GM12878 (cell line): ENCODE measurements around the gene NTN3. TPM values are rescaled to one million over a fixed set of nuclear protein-coding genes. Genes with fewer than 3 reads are reported as not detected.

Source experiments
- ATAC-seq: fragments of 200-7000 bp; cut with Tn5 transposase; 3 replicates; pipeline ENCODE4 v1.9.1; 2020; ENCODE audit warnings: mild to moderate bottlenecking, moderate library complexity
- BruUV-seq: library from RNA; stranded (reverse); fragments of 400-500 nt; replicated peaks from 2 replicates; lab custom pipeline; 2021; lab: Mats Ljungman, UMichigan
- CTCF ChIA-PET: fragments of 300-600 bp; sonication (Branson Sonifier 250); formaldehyde crosslinking; extraction: SDS; loops from one replicate; lab custom pipeline; 2021; ENCODE audit warnings: inconsistent platforms; lab: Yijun Ruan, JAX
- POLR2A ChIA-PET: fragments of 350-600 bp; formaldehyde crosslinking; extraction: SDS; loops from one replicate; lab custom pipeline; 2021; ENCODE audit warnings: inconsistent platforms; lab: Charles Lee
- RAD21 ChIA-PET: fragments of 300-600 bp; sonication (Branson Sonifier 250); formaldehyde crosslinking; loops from one replicate; lab custom pipeline; 2023; ENCODE audit warnings: antibody characterized with exemption; ENCODE audit not compliant: unreplicated experiment; lab: Charles Lee
- SMC1A ChIA-PET: fragments of 300-600 bp; sonication (Branson Sonifier 250); formaldehyde crosslinking; loops from one replicate; lab custom pipeline; 2023; ENCODE audit not compliant: unreplicated experiment, uncharacterized antibody; lab: Charles Lee
- DNase-seq: peaks from one replicate; pipeline ENCODE4 v3.0.0-alpha.2; 2011; ENCODE audit warnings: low read depth, low spot score
- FAIRE-seq: peaks from 3 replicates; lab custom pipeline; 2011; peaks lifted over from hg19 to GRCh38; lab: Jason Lieb, UNC
- H2AFZ ChIP-seq: 2 replicates; pipeline ENCODE4 v1.6.0; 2011; ENCODE audit warnings: low read depth, low read length, control low read depth; ENCODE audit not compliant: control insufficient read depth
- H3K27ac ChIP-seq: 2 replicates; pipeline ENCODE4 v1.5.1; 2011; ENCODE audit warnings: control low read depth; ENCODE audit not compliant: control insufficient read depth, insufficient read depth
- H3K27me3 ChIP-seq, 2 experiments: replicated peaks in 1 of 2; 2 replicates each; pipeline versions ENCODE4 v1.6.0 to v1.6.1; 2011; ENCODE audit warnings: low read length in 1 of 2; ENCODE audit not compliant: control insufficient read depth in 2 of 2, insufficient read depth in 2 of 2
- H3K36me3 ChIP-seq, 2 experiments: 2 replicates each; pipeline ENCODE4 v1.5.1; 2011; ENCODE audit warnings: low read length in 1 of 2; ENCODE audit not compliant: control insufficient read depth in 2 of 2, insufficient read depth in 2 of 2
- H3K4me1 ChIP-seq: 2 replicates; pipeline ENCODE4 v1.6.1; 2011; ENCODE audit warnings: mild to moderate bottlenecking, low read length, moderate library complexity, mixed read lengths; ENCODE audit not compliant: control insufficient read depth, insufficient read depth
- H3K4me2 ChIP-seq: 2 replicates; pipeline ENCODE4 v1.6.0; 2011; ENCODE audit warnings: control low read depth; ENCODE audit not compliant: control insufficient read depth, insufficient read depth
- H3K4me3 ChIP-seq: fragments of 200-600 bp; sonication (generic); 2 replicates; pipeline ENCODE4 v1.5.1; 2016
- H3K79me2 ChIP-seq: 2 replicates; pipeline ENCODE4 v1.6.0; 2011; ENCODE audit warnings: low read length; ENCODE audit not compliant: control insufficient read depth, insufficient read depth
- H3K9ac ChIP-seq: 2 replicates; pipeline ENCODE4 v1.8.0; 2011; ENCODE audit warnings: low read length, control low read depth, mixed read lengths; ENCODE audit not compliant: control insufficient read depth, insufficient read depth
- H3K9me3 ChIP-seq: replicated peaks from 3 replicates; pipeline ENCODE4 v1.5.1; 2011; ENCODE audit warnings: mild to moderate bottlenecking, low read length; ENCODE audit not compliant: control insufficient read depth, insufficient read depth
- H4K20me1 ChIP-seq: 2 replicates; pipeline ENCODE4 v1.6.0; 2011; ENCODE audit not compliant: control insufficient read depth, insufficient read depth
- BCL3 ChIP-seq: IDR thresholded peaks from 2 replicates; pipeline ENCODE4 v1.6.1; 2011; ENCODE audit warnings: borderline replicate concordance, low read depth, mild to moderate bottlenecking, moderate library complexity, low read length; ENCODE audit not compliant: insufficient read depth, poor library complexity, severe bottlenecking
- FOXM1 ChIP-seq: IDR thresholded peaks from 2 replicates; pipeline ENCODE4 v1.6.1; 2012; ENCODE audit warnings: low read depth, mild to moderate bottlenecking, inconsistent platforms, low read length, moderate library complexity
- KLF5 ChIP-seq: fragments of 450-650 bp; IDR thresholded peaks from 2 replicates; pipeline ENCODE4 v1.6.1; 2014; ENCODE audit warnings: mild to moderate bottlenecking; ENCODE audit not compliant: partially characterized antibody
- NRF1 ChIP-seq: conservative IDR thresholded peaks from 2 replicates; pipeline ENCODE4 v1.6.1; 2011; ENCODE audit warnings: mild to moderate bottlenecking, low read depth, low read length, improper control_type of control experiment
- POLR2A ChIP-seq: IDR thresholded peaks from 2 replicates; pipeline ENCODE4 v1.6.1; 2011; ENCODE audit warnings: low read depth, mild to moderate bottlenecking, low read length
- ZNF592 ChIP-seq: fragments of 450-650 bp; IDR thresholded peaks from 2 replicates; pipeline ENCODE4 v1.6.1; 2017; ENCODE audit warnings: mild to moderate bottlenecking, moderate library complexity
- WGBS: methylation state at CpG from one replicate; pipeline ENCODE4 v1.1.6; 2016; ENCODE audit warnings: low lambda C conversion rate; ENCODE audit not compliant: insufficient replicate concordance, insufficient coverage; ENCODE audit errors: missing lambda C conversion rate; 5-methylcytosine and 5-hydroxymethylcytosine counted together
- in situ Hi-C: fragments of 300-500 bp; cut with MboI; formaldehyde crosslinking; loops from 9 replicates; pipeline ENCODE4 v1.14.3; 2018; ENCODE audit warnings: mixed read lengths
- intact Hi-C: fragments of 100-400 bp; cut with micrococcal nuclease; formaldehyde crosslinking; loops from one replicate; pipeline ENCODE4 v1.14.2; 2022; ENCODE audit not compliant: unreplicated experiment
- polyA plus RNA-seq, 11 experiments: library from polyadenylated mRNA; depleted of rRNA in 4 of 11; unstranded in 6 of 11; stranded (reverse) in 5 of 11; fragments of >200 nt; fragmentation: Nextera tagmentation in 4 of 11; fragmentation: Illumina TruSeq in 1 of 11; extraction: Ambion mirVana in 4 of 11; extraction: Trizol in 1 of 11; gene quantifications; 1 replicate in 1 of 11; 2 replicates in 10 of 11; pipeline versions ENCODE4 v1.2.1 to v1.2.3, GENCODE V29; 2011 to 2016; ENCODE audit warnings: inconsistent platforms in 2 of 11, missing spikeins in 2 of 11, low read depth in 1 of 11
- total RNA-seq, 4 experiments: library from RNA; depleted of rRNA in 3 of 4; stranded (reverse); fragments of >200 nt in 3 of 4; fragmentation: Illumina TruSeq in 1 of 4; extraction: Trizol in 1 of 4; gene quantifications; 2 replicates each; pipeline versions ENCODE4 v1.2.1 to v1.2.3, GENCODE V29; 2013 to 2021

Gene NTN3
- total and polyA plus RNA-seq, 10 of the 15 experiments (the other 5 are each of a cell fraction or from before 2014, with no cell fraction given), result 0.04 TPM; not detected in 9

- POLR2A ChIA-PET, result no interaction called here
- no peak overlapping the region for H3K4me3 ChIP-seq
- peaks cover 12% of the 10 kb centered on the region for H3K4me1 ChIP-seq
- no peaks in the 10 kb centered on the region for H4K20me1 ChIP-seq
- 89% methylated on average over 9 of the region's 9 CpGs for WGBS
- H3K27me3 ChIP-seq, result no peaks in the 10 kb centered on the region
- intact Hi-C loops (no loop called here), in situ Hi-C loops (no loop called here)
- no peak for DNase-seq
- peaks cover 38 to 44% of the 10 kb centered on the region in 2 experiments for H3K36me3 ChIP-seq
- ATAC-seq, result no peak
- no peak overlapping the region for H2AFZ ChIP-seq
- BruUV-seq, result no TSS peak
- H3K79me2 ChIP-seq, result peaks cover 9% of the 10 kb centered on the region
- TF ChIP-seq NRF1, result no peak
- TF ChIP-seq BCL3, result no peak
- no peak for TF ChIP-seq FOXM1
- no peak for TF ChIP-seq KLF5
- H3K9ac ChIP-seq, result no peak overlapping the region
- FAIRE-seq, result no peak
- RAD21 ChIA-PET, result no interaction called here
- SMC1A ChIA-PET, result no interaction called here
- no peaks in the 10 kb centered on the region for H3K9me3 ChIP-seq
- CTCF ChIA-PET, result interaction anchor here (0.6 kb wide), 1 partner anchor 19 kb away, joined by 3 read pairs; no protein-coding TSS in a partner anchor
- H3K4me2 ChIP-seq, result no peak overlapping the region
- H3K27ac ChIP-seq, result no peak overlapping the region
These were observed 35.0 kb upstream of the NTN3 start for GRCh38 chr16:2436110-2436509.

GRCh38 chr16:2437032-2437790 lies 33.9 kb upstream of the NTN3 start:
- H3K79me2 ChIP-seq, result peaks cover 6% of the 10 kb centered on the region
- H4K20me1 ChIP-seq, result no peaks in the 10 kb centered on the region
- H3K4me2 ChIP-seq, result no peak overlapping the region
- H3K36me3 ChIP-seq, result peaks cover 37 to 42% of the 10 kb centered on the region in 2 experiments
- no peaks in the 10 kb centered on the region for H3K27me3 ChIP-seq
- intact Hi-C loops, result no loop called here
- ChIA-PET RAD21 (no interaction called here), CTCF (no interaction called here)
- H3K4me3 ChIP-seq, result no peak overlapping the region
- in situ Hi-C loops, result no loop called here
- H3K4me1 ChIP-seq, result peaks cover 12% of the 10 kb centered on the region
- no peak overlapping the region for H3K9ac ChIP-seq
- ATAC-seq (no peak), DNase-seq (no peak)
- TF ChIP-seq POLR2A, result 0 out of 2 replicates have a peak, but pooled peaks have one; percentile 1
- no peak for TF ChIP-seq ZNF592
- TF ChIP-seq, all 136 proteins: peak for 1
- ChIA-PET POLR2A (no interaction called here), SMC1A (no interaction called here)
- no peak overlapping the region for H2AFZ ChIP-seq
- no peaks in the 10 kb centered on the region for H3K9me3 ChIP-seq
- no TSS peak for BruUV-seq
- H3K27ac ChIP-seq, result no peak overlapping the region
- 97% methylated on average over 24 of the region's 24 CpGs for WGBS
- no peak for FAIRE-seq
